Measurements from ENCODE around the gene KCNJ14.

DNA sequence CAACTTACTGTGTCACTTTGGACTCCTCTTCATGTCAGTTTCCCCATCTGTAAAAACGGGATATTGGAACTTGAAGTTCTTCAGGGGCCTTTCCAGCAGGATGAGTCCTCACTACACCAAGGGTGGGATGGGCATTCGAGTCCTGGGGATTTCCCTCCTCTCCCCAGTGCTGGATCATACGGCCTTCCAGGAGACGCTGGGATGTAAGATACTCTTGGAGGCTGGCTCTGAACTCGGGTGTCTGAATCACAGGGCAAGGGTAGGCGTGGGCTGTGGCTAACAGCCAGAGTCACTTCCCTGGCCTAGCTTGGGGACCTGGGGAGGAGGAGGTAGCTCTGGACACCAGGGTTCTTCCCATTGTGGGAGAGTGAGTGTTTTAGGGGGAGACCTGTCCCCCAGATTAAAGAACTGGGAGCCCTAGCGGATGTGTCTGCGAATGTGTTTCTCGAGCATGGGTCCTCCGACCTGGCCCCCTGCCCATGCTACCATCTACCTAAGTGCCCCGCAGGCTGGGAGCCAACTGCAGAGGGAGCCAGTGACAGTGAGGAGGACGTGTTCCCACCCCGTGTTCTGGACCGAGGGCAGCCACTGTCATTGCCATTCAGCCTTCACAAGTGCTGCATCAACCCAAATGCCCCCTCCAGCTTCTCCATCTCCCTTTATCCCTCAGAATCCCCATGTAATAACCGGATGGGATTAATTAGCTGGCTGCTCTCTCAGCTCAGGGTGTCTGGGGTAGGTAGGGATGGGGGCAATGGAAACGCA lies 11.4 kb downstream of the KCNJ14 start:
- no peak for TF ChIP-seq POLR2A (IDR thresholded peaks at IDR 0.05; ENCODE audit: low read depth, low read length)
- TF ChIP-seq, protein P1, sequence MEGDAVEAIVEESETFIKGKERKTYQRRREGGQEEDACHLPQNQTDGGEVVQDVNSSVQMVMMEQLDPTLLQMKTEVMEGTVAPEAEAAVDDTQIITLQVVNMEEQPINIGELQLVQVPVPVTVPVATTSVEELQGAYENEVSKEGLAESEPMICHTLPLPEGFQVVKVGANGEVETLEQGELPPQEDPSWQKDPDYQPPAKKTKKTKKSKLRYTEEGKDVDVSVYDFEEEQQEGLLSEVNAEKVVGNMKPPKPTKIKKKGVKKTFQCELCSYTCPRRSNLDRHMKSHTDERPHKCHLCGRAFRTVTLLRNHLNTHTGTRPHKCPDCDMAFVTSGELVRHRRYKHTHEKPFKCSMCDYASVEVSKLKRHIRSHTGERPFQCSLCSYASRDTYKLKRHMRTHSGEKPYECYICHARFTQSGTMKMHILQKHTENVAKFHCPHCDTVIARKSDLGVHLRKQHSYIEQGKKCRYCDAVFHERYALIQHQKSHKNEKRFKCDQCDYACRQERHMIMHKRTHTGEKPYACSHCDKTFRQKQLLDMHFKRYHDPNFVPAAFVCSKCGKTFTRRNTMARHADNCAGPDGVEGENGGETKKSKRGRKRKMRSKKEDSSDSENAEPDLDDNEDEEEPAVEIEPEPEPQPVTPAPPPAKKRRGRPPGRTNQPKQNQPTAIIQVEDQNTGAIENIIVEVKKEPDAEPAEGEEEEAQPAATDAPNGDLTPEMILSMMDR (IDR thresholded peaks at IDR 0.05; ENCODE audit: extremely low read depth in 1 of 2, insufficient read depth in 1 of 2, low read depth in 1 of 2, low read length in 2 of 2), result no peak
- no peak for TF ChIP-seq POLR2AphosphoS5 (IDR thresholded peaks at IDR 0.05; ENCODE audit: insufficient read depth, low read depth, low read length)
- TF ChIP-seq, protein P2, sequence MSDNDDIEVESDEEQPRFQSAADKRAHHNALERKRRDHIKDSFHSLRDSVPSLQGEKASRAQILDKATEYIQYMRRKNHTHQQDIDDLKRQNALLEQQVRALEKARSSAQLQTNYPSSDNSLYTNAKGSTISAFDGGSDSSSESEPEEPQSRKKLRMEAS (IDR thresholded peaks at IDR 0.05; ENCODE audit: insufficient read depth, insufficient read length), result no peak
- no peak for TF ChIP-seq EZH2 (IDR thresholded peaks at IDR 0.05; ENCODE audit: borderline replicate concordance, low read depth, low read length, severe bottlenecking)
